Liver (tissue), 9 donors: ENCODE measurements around the gene CAB39. TPM values are rescaled to one million over a fixed set of nuclear protein-coding genes. Genes with fewer than 3 reads are reported as not detected.

Experiments used
- DNase-seq: peaks from one replicate; pipeline ENCODE4 v3.0.0-alpha.2; 2017; ENCODE audit warnings: low spot score
- H3K27ac ChIP-seq, 2 donors: one replicate each; pipeline ENCODE4 v1.7.0; 2013; ENCODE audit warnings: inconsistent platforms in 2 of 2, low read length in 2 of 2, control low read depth in 1 of 2, low read depth in 1 of 2, mild to moderate bottlenecking in 1 of 2
- H3K27me3 ChIP-seq, 4 donors: one replicate each; pipeline versions ENCODE4 v1.6.1 to v1.7.0; 2013; ENCODE audit warnings: low read length in 3 of 4, inconsistent platforms in 1 of 4, mild to moderate bottlenecking in 1 of 4, moderate library complexity in 1 of 4; ENCODE audit not compliant: control insufficient read depth in 4 of 4, insufficient read depth in 4 of 4
- H3K36me3 ChIP-seq, 4 donors: one replicate each; pipeline versions ENCODE4 v1.6.1 to v1.7.0; 2013; ENCODE audit warnings: low read length in 3 of 4, mild to moderate bottlenecking in 3 of 4, low read depth in 1 of 4, moderate library complexity in 1 of 4; ENCODE audit not compliant: control insufficient read depth in 4 of 4, insufficient read depth in 3 of 4
- H3K4me1 ChIP-seq, 4 donors: one replicate each; pipeline versions ENCODE4 v1.6.1 to v1.7.0; 2013; ENCODE audit warnings: low read length in 3 of 4, mild to moderate bottlenecking in 3 of 4, moderate library complexity in 1 of 4; ENCODE audit not compliant: control insufficient read depth in 4 of 4, insufficient read depth in 4 of 4
- H3K4me3 ChIP-seq, 3 donors: one replicate each; pipeline versions ENCODE4 v1.6.1 to v1.7.0; 2013; ENCODE audit warnings: low read length in 3 of 3, control low read depth in 1 of 3, low read depth in 1 of 3, mild to moderate bottlenecking in 1 of 3
- H3K9ac ChIP-seq, 2 donors: one replicate each; pipeline ENCODE4 v1.7.0; 2013; ENCODE audit warnings: low read length in 2 of 2, mild to moderate bottlenecking in 2 of 2, moderate library complexity in 2 of 2, control low read depth in 1 of 2, low read depth in 1 of 2
- H3K9me3 ChIP-seq, 4 donors: one replicate each; pipeline versions ENCODE4 v1.6.1 to v1.7.0; 2013; ENCODE audit warnings: low read length in 3 of 4; ENCODE audit not compliant: control insufficient read depth in 4 of 4
- EGR1 ChIP-seq, 2 donors: IDR thresholded peaks; 2 replicates each; pipeline ENCODE4 v1.6.1; 2016 to 2018; ENCODE audit warnings: antibody characterized with exemption in 2 of 2, low read depth in 2 of 2
- FOXA1 ChIP-seq: IDR thresholded peaks from 2 replicates; pipeline ENCODE4 v1.6.1; 2016; ENCODE audit warnings: antibody characterized with exemption
- FOXA2 ChIP-seq: IDR thresholded peaks from 2 replicates; pipeline ENCODE4 v1.6.1; 2016; ENCODE audit warnings: antibody characterized with exemption
- GABPA ChIP-seq, 2 donors: IDR thresholded peaks in 1 of 2; conservative IDR thresholded peaks in 1 of 2; 2 replicates each; pipeline ENCODE4 v1.6.1; 2016; ENCODE audit warnings: antibody characterized with exemption in 2 of 2, mild to moderate bottlenecking in 1 of 2, moderate library complexity in 1 of 2
- HNF4A ChIP-seq, 2 donors: conservative IDR thresholded peaks; 2 replicates each; pipeline ENCODE4 v1.6.1; 2016; ENCODE audit warnings: antibody characterized with exemption in 2 of 2, mild to moderate bottlenecking in 2 of 2
- MAX ChIP-seq: IDR thresholded peaks from 2 replicates; pipeline ENCODE4 v1.6.1; 2016; ENCODE audit warnings: antibody characterized with exemption
- RAD21 ChIP-seq, 2 donors: IDR thresholded peaks; 2 replicates each; pipeline ENCODE4 v1.6.1; 2016; ENCODE audit warnings: antibody characterized with exemption in 2 of 2, mild to moderate bottlenecking in 2 of 2
- REST ChIP-seq: IDR thresholded peaks from 2 replicates; pipeline ENCODE4 v1.6.1; 2016; ENCODE audit warnings: antibody characterized with exemption, mild to moderate bottlenecking
- RXRA ChIP-seq, 2 donors: IDR thresholded peaks; 2 replicates each; pipeline ENCODE4 v1.6.1; 2017 to 2018; ENCODE audit warnings: antibody characterized with exemption in 2 of 2, mild to moderate bottlenecking in 1 of 2
- SP1 ChIP-seq: IDR thresholded peaks from 2 replicates; pipeline ENCODE4 v1.6.1; 2018; ENCODE audit warnings: antibody characterized with exemption, mild to moderate bottlenecking
- TAF1 ChIP-seq: conservative IDR thresholded peaks from 2 replicates; pipeline ENCODE4 v1.6.1; 2016; ENCODE audit warnings: antibody characterized with exemption, mild to moderate bottlenecking
- YY1 ChIP-seq: IDR thresholded peaks from 2 replicates; pipeline ENCODE4 v1.6.1; 2016; ENCODE audit warnings: antibody characterized with exemption, mild to moderate bottlenecking
- WGBS: extraction: QIAGEN DNeasy Blood & Tissue Kit; methylation state at CpG from one replicate; pipeline ENCODE4 v1.1.7; 2013; 5-methylcytosine and 5-hydroxymethylcytosine counted together
- polyA plus RNA-seq, 2 donors: library from polyadenylated mRNA; stranded (reverse) in 1 of 2; unstranded in 1 of 2; fragments of 200-250 nt in 1 of 2; fragments of >200 nt in 1 of 2; fragmentation: Nextera tagmentation in 1 of 2; extraction: Ambion mirVana in 1 of 2; gene quantifications; one replicate each; pipeline versions ENCODE4 v1.2.1 to v1.2.3, GENCODE V29; 2013 to 2015
- total RNA-seq, 2 donors: library from RNA; depleted of rRNA; stranded (reverse); fragments of >200 nt; gene quantifications; one replicate each; pipeline ENCODE4 v1.2.3, GENCODE V29; 2014
- TF ChIP-seq, protein P1 (sequence below): IDR thresholded peaks from 2 replicates; pipeline ENCODE4 v1.6.1; 2016; ENCODE audit warnings: antibody characterized with exemption
- TF ChIP-seq, protein P2 (sequence below): fragments of 150-350 bp; IDR thresholded peaks from 2 replicates; pipeline ENCODE4 v1.5.1; 2017; ENCODE audit warnings: improper control_type of control experiment, low read depth, low read length; ENCODE audit not compliant: missing input control
- TF ChIP-seq, protein P3 (sequence below): IDR thresholded peaks from 2 replicates; pipeline ENCODE4 v1.6.1; 2016; ENCODE audit warnings: antibody characterized with exemption
- donor health status: healthy.
- donor health status: healthy.
- donor health status: healthy.
- donor health status: healthy.
- donor health status: healthy.

The CAB39 gene
- total and polyA plus RNA-seq, 4 donors, result 9.2 to 39.8 (median 26.5) TPM

DNA sequence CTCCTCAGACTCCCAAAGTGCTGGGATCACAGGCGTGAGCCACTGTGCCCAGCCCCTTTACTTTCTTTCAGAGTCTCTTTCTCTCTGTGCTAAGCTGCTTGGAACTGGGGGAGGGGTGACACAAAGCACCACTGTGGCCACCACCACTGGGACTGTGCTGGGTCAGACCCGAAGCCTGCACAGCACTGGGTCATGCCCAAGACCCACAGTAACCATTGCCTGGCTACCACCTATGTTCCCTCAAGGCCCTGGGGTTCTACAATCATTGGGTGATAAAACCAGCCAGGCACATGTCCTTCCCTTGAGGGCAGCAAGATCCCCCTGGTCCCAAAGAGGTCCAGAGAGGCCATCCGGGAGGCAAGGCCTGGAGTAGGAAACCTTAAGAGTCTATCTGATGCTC is 9.1 kb upstream of the CAB39 start:
- TF ChIP-seq EGR1 (IDR thresholded peaks at IDR 0.05; ENCODE audit: low read depth in 2 of 2) (no peak), MAX (no peak), TAF1 (no peak), RXRA (IDR thresholded peaks at IDR 0.05) (no peak), GABPA (IDR thresholded peaks at IDR 0.05 in 1 of 2, conservative IDR thresholded peaks at IDR 0.05 in 1 of 2) (no peak), FOXA1 (no peak), RAD21 (IDR thresholded peaks at IDR 0.05) (no peak), SP1 (no peak)
- TF ChIP-seq, protein P1, sequence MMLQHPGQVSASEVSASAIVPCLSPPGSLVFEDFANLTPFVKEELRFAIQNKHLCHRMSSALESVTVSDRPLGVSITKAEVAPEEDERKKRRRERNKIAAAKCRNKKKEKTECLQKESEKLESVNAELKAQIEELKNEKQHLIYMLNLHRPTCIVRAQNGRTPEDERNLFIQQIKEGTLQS, result no peak
- TF ChIP-seq, protein P2, sequence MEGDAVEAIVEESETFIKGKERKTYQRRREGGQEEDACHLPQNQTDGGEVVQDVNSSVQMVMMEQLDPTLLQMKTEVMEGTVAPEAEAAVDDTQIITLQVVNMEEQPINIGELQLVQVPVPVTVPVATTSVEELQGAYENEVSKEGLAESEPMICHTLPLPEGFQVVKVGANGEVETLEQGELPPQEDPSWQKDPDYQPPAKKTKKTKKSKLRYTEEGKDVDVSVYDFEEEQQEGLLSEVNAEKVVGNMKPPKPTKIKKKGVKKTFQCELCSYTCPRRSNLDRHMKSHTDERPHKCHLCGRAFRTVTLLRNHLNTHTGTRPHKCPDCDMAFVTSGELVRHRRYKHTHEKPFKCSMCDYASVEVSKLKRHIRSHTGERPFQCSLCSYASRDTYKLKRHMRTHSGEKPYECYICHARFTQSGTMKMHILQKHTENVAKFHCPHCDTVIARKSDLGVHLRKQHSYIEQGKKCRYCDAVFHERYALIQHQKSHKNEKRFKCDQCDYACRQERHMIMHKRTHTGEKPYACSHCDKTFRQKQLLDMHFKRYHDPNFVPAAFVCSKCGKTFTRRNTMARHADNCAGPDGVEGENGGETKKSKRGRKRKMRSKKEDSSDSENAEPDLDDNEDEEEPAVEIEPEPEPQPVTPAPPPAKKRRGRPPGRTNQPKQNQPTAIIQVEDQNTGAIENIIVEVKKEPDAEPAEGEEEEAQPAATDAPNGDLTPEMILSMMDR, result no peak
- H3K36me3 ChIP-seq, result no peaks in the 10 kb centered on the region
- H3K27ac ChIP-seq, result no peak overlapping the region
- no peaks in the 10 kb centered on the region for H3K27me3 ChIP-seq
- no peaks in the 10 kb centered on the region for H3K9me3 ChIP-seq
- WGBS, result 91% methylated on average over 3 of the region's 3 CpGs
- no peaks in the 10 kb centered on the region for H3K4me1 ChIP-seq
- H3K4me3 ChIP-seq, result no peak overlapping the region
- no peak overlapping the region for H3K9ac ChIP-seq
- DNase-seq, result no peak

GRCh38 chr2:230706053-230706521 is 6.6 kb upstream of the CAB39 start:
- H3K36me3 ChIP-seq, result no peaks in the 10 kb centered on the region
- TF ChIP-seq GABPA (IDR thresholded peaks at IDR 0.05 in 1 of 2, conservative IDR thresholded peaks at IDR 0.05 in 1 of 2) (no peak), YY1 (no peak), RXRA (IDR thresholded peaks at IDR 0.05) (no peak)
- TF ChIP-seq, protein P3, sequence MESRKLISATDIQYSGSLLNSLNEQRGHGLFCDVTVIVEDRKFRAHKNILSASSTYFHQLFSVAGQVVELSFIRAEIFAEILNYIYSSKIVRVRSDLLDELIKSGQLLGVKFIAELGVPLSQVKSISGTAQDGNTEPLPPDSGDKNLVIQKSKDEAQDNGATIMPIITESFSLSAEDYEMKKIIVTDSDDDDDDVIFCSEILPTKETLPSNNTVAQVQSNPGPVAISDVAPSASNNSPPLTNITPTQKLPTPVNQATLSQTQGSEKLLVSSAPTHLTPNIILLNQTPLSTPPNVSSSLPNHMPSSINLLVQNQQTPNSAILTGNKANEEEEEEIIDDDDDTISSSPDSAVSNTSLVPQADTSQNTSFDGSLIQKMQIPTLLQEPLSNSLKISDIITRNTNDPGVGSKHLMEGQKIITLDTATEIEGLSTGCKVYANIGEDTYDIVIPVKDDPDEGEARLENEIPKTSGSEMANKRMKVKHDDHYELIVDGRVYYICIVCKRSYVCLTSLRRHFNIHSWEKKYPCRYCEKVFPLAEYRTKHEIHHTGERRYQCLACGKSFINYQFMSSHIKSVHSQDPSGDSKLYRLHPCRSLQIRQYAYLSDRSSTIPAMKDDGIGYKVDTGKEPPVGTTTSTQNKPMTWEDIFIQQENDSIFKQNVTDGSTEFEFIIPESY, result no peak
- H3K27ac ChIP-seq, result no peak overlapping the region
- WGBS, result 79% methylated on average over 3 of the region's 3 CpGs
- no peaks in the 10 kb centered on the region for H3K27me3 ChIP-seq
- no peak for DNase-seq
- no peak overlapping the region for H3K4me3 ChIP-seq
- no peaks in the 10 kb centered on the region for H3K4me1 ChIP-seq
- H3K9me3 ChIP-seq, result no peaks in the 10 kb centered on the region
- H3K9ac ChIP-seq, result no peak overlapping the region

GRCh38 chr2:230706966-230707365 is 5.7 kb upstream of the CAB39 start:
- H3K4me1 ChIP-seq, result peaks cover 0 to under 1% (median 0%) of the 10 kb centered on the region in 4 donors
- H3K9ac ChIP-seq, result no peak overlapping the region
- no peak overlapping the region for H3K4me3 ChIP-seq
- H3K27me3 ChIP-seq, result no peaks in the 10 kb centered on the region
- DNase-seq, result no peak
- H3K36me3 ChIP-seq, result no peaks in the 10 kb centered on the region
- WGBS, result 84% methylated on average over 8 of the region's 8 CpGs
- no peaks in the 10 kb centered on the region for H3K9me3 ChIP-seq
- H3K27ac ChIP-seq, result no peak overlapping the region
- TF ChIP-seq, protein P1, result no peak
- TF ChIP-seq HNF4A (conservative IDR thresholded peaks at IDR 0.05), result no peak
- no peak for TF ChIP-seq RXRA (IDR thresholded peaks at IDR 0.05)
- TF ChIP-seq REST, result no peak
- TF ChIP-seq, protein P2, result no peak
- TF ChIP-seq RAD21 (IDR thresholded peaks at IDR 0.05), result no peak
- TF ChIP-seq FOXA2, result no peak
- TF ChIP-seq SP1, result no peak
